HFFc6 (cell line): ENCODE measurements around the gene ATP6V1G3. TPM values are rescaled to one million over a fixed set of nuclear protein-coding genes. Genes with fewer than 3 reads are reported as not detected.

Source experiments
- DNase-seq: peaks from one replicate; pipeline ENCODE4 v3.0.0-alpha.2; 2018
- H3K27ac Mint-ChIP-seq: 2 replicates; pipeline ENCODE4 v1.8.0; 2020; ENCODE audit warnings: mild to moderate bottlenecking, mixed read lengths
- H3K27me3 Mint-ChIP-seq: 2 replicates; pipeline ENCODE4 v1.8.0; 2021; ENCODE audit warnings: mild to moderate bottlenecking, moderate library complexity, mixed read lengths; ENCODE audit not compliant: insufficient read depth
- H3K36me3 Mint-ChIP-seq: 2 replicates; pipeline ENCODE4 v1.8.0; 2021; ENCODE audit warnings: low read depth, mixed read lengths
- H3K4me1 Mint-ChIP-seq: 2 replicates; pipeline ENCODE4 v1.8.0; 2020; ENCODE audit warnings: low read depth, mixed read lengths
- H3K4me3 Mint-ChIP-seq: 2 replicates; pipeline ENCODE4 v1.8.0; 2020; ENCODE audit warnings: mild to moderate bottlenecking, moderate library complexity, mixed read lengths
- H3K9me3 Mint-ChIP-seq: 2 replicates; pipeline ENCODE4 v1.8.0; 2020; ENCODE audit warnings: mild to moderate bottlenecking, mixed read lengths
- total RNA-seq, 6 experiments: library from RNA; stranded (reverse); fragmentation: NEBNext Ultra II Directional; extraction: Animal tissue kit (Norgen Biotek cat#: 25700); gene quantifications; 2 replicates in 1 of 6; 3 replicates in 5 of 6; pipeline ENCODE4 v1.2.3, GENCODE V29; 2021
- TF ChIP-seq, protein P1 (sequence below): fragments of 200-600 bp; sonication (generic); IDR thresholded peaks from 2 replicates; pipeline ENCODE4 v1.5.0; 2021; ENCODE audit warnings: antibody characterized with exemption, mild to moderate bottlenecking

ATP6V1G3 gene
- total RNA-seq, 6 experiments from 2014 or later: 0.76 to 1.9 (median 0.95) TPM

GRCh38 chr1:198559362-198559761 is 18.9 kb upstream of the ATP6V1G3 start:
- DNase-seq: no peak
- no peak overlapping the region for H3K27ac Mint-ChIP-seq
- H3K27me3 Mint-ChIP-seq: no peaks in the 10 kb centered on the region
- H3K36me3 Mint-ChIP-seq: no peaks in the 10 kb centered on the region
- H3K4me3 Mint-ChIP-seq: no peak overlapping the region
- peaks cover 47% of the 10 kb centered on the region for H3K4me1 Mint-ChIP-seq
- TF ChIP-seq, protein P1, sequence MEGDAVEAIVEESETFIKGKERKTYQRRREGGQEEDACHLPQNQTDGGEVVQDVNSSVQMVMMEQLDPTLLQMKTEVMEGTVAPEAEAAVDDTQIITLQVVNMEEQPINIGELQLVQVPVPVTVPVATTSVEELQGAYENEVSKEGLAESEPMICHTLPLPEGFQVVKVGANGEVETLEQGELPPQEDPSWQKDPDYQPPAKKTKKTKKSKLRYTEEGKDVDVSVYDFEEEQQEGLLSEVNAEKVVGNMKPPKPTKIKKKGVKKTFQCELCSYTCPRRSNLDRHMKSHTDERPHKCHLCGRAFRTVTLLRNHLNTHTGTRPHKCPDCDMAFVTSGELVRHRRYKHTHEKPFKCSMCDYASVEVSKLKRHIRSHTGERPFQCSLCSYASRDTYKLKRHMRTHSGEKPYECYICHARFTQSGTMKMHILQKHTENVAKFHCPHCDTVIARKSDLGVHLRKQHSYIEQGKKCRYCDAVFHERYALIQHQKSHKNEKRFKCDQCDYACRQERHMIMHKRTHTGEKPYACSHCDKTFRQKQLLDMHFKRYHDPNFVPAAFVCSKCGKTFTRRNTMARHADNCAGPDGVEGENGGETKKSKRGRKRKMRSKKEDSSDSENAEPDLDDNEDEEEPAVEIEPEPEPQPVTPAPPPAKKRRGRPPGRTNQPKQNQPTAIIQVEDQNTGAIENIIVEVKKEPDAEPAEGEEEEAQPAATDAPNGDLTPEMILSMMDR: no peak
- no peaks in the 10 kb centered on the region for H3K9me3 Mint-ChIP-seq

GRCh38 chr1:198558402-198558801 is 17.9 kb upstream of the ATP6V1G3 start:
- no peak for DNase-seq
- Mint-ChIP-seq H3K4me1 (peaks cover 37% of the 10 kb centered on the region), H3K27ac (no peak overlapping the region), H3K9me3 (no peaks in the 10 kb centered on the region), H3K36me3 (no peaks in the 10 kb centered on the region), H3K27me3 (no peaks in the 10 kb centered on the region), H3K4me3 (no peak overlapping the region)
- TF ChIP-seq, protein P1: no peak

GRCh38 chr1:198556971-198557370 is 16.5 kb upstream of the ATP6V1G3 start:
- H3K4me3 Mint-ChIP-seq: 0 out of 2 replicates have a peak overlapping the region, but pooled peaks have one; percentile 11
- H3K4me1 Mint-ChIP-seq: peaks cover 32% of the 10 kb centered on the region
- DNase-seq: no peak
- H3K27me3 Mint-ChIP-seq: no peaks in the 10 kb centered on the region
- TF ChIP-seq, protein P1: no peak
- no peak overlapping the region for H3K27ac Mint-ChIP-seq
- H3K36me3 Mint-ChIP-seq: no peaks in the 10 kb centered on the region; the same call in 1 of the 2 replicates
- H3K9me3 Mint-ChIP-seq: no peaks in the 10 kb centered on the region

GRCh38 chr1:198552668-198553416 is 12.4 kb upstream of the ATP6V1G3 start:
- Mint-ChIP-seq H3K4me3 (no peak overlapping the region), H3K27ac (no peak overlapping the region), H3K27me3 (no peaks in the 10 kb centered on the region), H3K4me1 (peaks cover 19% of the 10 kb centered on the region), H3K36me3 (no peaks in the 10 kb centered on the region; the same call in 1 of the 2 replicates), H3K9me3 (no peaks in the 10 kb centered on the region)
- DNase-seq: no peak
- TF ChIP-seq, protein P1: peak; percentile 33; the same call in 1 of the 2 replicates

DNA sequence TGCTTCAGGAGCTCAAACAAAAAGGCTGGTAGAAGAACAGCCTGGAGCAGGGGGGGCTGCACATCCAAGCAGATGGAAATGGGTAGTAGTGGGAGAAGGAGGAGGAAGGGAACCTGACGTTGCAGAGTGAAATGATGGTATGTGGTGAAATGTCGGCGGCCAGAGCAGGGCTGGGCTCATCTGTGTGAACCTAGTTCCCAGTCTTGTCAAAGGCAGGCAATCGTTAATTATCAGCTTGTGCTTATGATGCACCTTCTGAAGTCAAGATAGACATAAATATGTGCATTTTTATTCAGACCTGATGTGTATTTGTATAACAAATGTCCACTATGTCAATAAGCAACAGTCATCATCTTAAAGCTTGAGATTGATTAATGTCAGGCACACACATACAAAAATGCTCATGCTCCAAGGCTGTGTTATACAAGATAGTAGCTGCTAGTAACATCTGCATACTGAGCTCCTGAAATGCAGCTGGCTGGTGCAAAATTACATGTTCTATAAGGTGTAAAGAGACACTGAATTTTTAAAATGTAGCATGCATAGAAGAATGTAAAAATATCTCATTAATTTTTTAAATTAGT is 10.6 kb upstream of the ATP6V1G3 start:
- TF ChIP-seq, protein P1: no peak
- DNase-seq: no peak
- peaks cover 7% of the 10 kb centered on the region; the same call in 1 of the 2 replicates for H3K9me3 Mint-ChIP-seq
- H3K27me3 Mint-ChIP-seq: no peaks in the 10 kb centered on the region
- no peak overlapping the region for H3K27ac Mint-ChIP-seq
- H3K4me3 Mint-ChIP-seq: no peak overlapping the region
- H3K36me3 Mint-ChIP-seq: peaks cover 11% of the 10 kb centered on the region
- peaks cover 1% of the 10 kb centered on the region for H3K4me1 Mint-ChIP-seq
